GM20431 (cell line): ENCODE data around the gene NELL1.

Experiments used
- in situ Hi-C: fragments of 300-500 bp; cut with MseI, MboI; formaldehyde crosslinking; loops from one replicate; pipeline ENCODE4 v1.15.0; 2020; ENCODE audit warnings: low sequenced_read_pairs; ENCODE audit not compliant: unreplicated experiment

Gene NELL1

GRCh38 chr11:20754933-20755332 lies 85.5 kb downstream of the NELL1 start:
- in situ Hi-C loops, result no loop called here

GRCh38 chr11:20759541-20759940 lies 90.2 kb downstream of the NELL1 start:
- in situ Hi-C loops, result no loop called here

GRCh38 chr11:20760811-20761210 lies 91.4 kb downstream of the NELL1 start:
- in situ Hi-C loops, result no loop called here

GRCh38 chr11:20762116-20762844 lies 92.9 kb downstream of the NELL1 start:
- in situ Hi-C loops, result no loop called here

- in situ Hi-C loops, result no loop called here
Observed at GRCh38 chr11:20762980-20763379, 93.6 kb downstream of the NELL1 start.

GRCh38 chr11:20770414-20770946 lies 101.1 kb downstream of the NELL1 start:
- in situ Hi-C loops, result no loop called here

- in situ Hi-C loops, result no loop called here
Observed at GRCh38 chr11:20771026-20771425, 101.6 kb downstream of the NELL1 start.

- in situ Hi-C loops, result no loop called here
Observed at GRCh38 chr11:20771681-20772080, 102.3 kb downstream of the NELL1 start.

- in situ Hi-C loops, result no loop called here
Observed at GRCh38 chr11:20775331-20775730, 105.9 kb downstream of the NELL1 start.

- in situ Hi-C loops, result no loop called here
Observed at GRCh38 chr11:20782775-20783174, 113.4 kb downstream of the NELL1 start.

- in situ Hi-C loops, result no loop called here
Observed at GRCh38 chr11:20783220-20783619, 113.8 kb downstream of the NELL1 start.

GRCh38 chr11:20790622-20791021 lies 121.2 kb downstream of the NELL1 start:
- in situ Hi-C loops, result no loop called here

- in situ Hi-C loops, result no loop called here
Observed at GRCh38 chr11:20795005-20795404, 125.6 kb downstream of the NELL1 start.

- in situ Hi-C loops, result no loop called here
Observed at GRCh38 chr11:20808328-20808727, 138.9 kb downstream of the NELL1 start.

GRCh38 chr11:20821046-20821445 lies 151.7 kb downstream of the NELL1 start:
- in situ Hi-C loops, result no loop called here

- in situ Hi-C loops, result no loop called here
Observed at GRCh38 chr11:20821470-20821869, 152.1 kb downstream of the NELL1 start.

GRCh38 chr11:20824773-20825172 lies 155.4 kb downstream of the NELL1 start:
- in situ Hi-C loops, result no loop called here

- in situ Hi-C loops, result no loop called here
Observed at GRCh38 chr11:20835561-20835960, 166.2 kb downstream of the NELL1 start.

- in situ Hi-C loops, result no loop called here
Observed at GRCh38 chr11:20839231-20839630, 169.8 kb downstream of the NELL1 start.

- in situ Hi-C loops, result no loop called here
Observed at GRCh38 chr11:20840341-20840740, 171.0 kb downstream of the NELL1 start.

- in situ Hi-C loops, result no loop called here
Observed at GRCh38 chr11:20844216-20844615, 174.8 kb downstream of the NELL1 start.

- in situ Hi-C loops, result no loop called here
Observed at GRCh38 chr11:20844630-20845029, 175.2 kb downstream of the NELL1 start.
